GM19438 (cell line): ENCODE data around the gene MUC5AC.
"Not testable (repeated sequence)": the region's sequence is repeated elsewhere in the genome, so short reads cannot be mapped to it uniquely, and the experiment has no call there.

Experiments
- ATAC-seq: cut with Tn5 transposase; IDR thresholded peaks from one replicate; pipeline ENCODE4 v1.9.1; 2021; ENCODE audit warnings: low read depth; ENCODE audit not compliant: unreplicated experiment

MUC5AC gene, protein sequence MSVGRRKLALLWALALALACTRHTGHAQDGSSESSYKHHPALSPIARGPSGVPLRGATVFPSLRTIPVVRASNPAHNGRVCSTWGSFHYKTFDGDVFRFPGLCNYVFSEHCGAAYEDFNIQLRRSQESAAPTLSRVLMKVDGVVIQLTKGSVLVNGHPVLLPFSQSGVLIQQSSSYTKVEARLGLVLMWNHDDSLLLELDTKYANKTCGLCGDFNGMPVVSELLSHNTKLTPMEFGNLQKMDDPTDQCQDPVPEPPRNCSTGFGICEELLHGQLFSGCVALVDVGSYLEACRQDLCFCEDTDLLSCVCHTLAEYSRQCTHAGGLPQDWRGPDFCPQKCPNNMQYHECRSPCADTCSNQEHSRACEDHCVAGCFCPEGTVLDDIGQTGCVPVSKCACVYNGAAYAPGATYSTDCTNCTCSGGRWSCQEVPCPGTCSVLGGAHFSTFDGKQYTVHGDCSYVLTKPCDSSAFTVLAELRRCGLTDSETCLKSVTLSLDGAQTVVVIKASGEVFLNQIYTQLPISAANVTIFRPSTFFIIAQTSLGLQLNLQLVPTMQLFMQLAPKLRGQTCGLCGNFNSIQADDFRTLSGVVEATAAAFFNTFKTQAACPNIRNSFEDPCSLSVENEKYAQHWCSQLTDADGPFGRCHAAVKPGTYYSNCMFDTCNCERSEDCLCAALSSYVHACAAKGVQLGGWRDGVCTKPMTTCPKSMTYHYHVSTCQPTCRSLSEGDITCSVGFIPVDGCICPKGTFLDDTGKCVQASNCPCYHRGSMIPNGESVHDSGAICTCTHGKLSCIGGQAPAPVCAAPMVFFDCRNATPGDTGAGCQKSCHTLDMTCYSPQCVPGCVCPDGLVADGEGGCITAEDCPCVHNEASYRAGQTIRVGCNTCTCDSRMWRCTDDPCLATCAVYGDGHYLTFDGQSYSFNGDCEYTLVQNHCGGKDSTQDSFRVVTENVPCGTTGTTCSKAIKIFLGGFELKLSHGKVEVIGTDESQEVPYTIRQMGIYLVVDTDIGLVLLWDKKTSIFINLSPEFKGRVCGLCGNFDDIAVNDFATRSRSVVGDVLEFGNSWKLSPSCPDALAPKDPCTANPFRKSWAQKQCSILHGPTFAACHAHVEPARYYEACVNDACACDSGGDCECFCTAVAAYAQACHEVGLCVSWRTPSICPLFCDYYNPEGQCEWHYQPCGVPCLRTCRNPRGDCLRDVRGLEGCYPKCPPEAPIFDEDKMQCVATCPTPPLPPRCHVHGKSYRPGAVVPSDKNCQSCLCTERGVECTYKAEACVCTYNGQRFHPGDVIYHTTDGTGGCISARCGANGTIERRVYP (N-terminal part only)

DNA sequence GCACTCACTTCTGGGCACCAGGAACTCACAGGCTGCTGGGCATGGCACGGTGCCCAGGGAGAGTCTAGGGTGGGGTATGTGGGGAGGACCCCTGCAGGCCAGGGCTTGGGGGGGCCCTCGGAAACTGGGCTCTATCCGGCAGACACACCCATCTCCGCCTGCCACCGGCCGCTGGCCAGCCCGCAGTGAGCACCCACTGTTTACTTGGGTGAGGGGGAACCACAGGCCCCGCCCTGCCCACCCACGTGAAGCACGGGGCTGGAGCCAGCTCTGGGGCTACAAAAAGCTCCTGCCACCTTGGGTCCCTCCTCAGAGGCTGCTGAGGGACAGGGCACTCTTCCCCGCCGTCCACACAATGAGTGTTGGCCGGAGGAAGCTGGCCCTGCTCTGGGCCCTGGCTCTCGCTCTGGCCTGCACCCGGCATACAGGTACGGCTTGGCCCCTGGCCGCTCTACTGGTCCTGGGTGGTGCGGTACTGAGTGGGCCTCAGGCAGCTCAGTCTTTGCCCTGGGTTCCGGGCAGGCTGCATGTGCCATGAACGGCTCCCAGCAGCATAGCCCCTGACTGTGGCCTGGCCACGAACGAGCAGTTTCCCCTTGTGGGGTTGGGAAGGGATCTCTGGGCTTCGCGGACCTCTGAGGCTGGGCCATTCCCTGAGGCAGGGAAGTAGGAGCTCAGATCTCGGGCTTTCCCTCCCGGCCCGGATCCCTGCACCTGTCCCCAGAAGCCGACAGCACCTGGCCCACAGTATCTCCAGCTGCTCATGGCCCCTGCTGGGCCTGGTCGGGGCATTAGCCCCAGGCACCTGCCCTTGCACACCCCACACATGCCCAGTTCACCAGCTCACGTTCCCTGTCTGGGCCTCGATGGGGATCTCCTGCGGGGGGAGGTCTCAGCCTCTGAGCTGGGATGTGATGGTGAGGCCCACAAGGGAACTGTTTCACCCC lies at the start of gene MUC5AC:
MUC5AC (plus strand) TSS at position 309 of the 947 bp plus-strand sequence; CDS start at position 356, 47 bp downstream.
- ATAC-seq: no peak

DNA sequence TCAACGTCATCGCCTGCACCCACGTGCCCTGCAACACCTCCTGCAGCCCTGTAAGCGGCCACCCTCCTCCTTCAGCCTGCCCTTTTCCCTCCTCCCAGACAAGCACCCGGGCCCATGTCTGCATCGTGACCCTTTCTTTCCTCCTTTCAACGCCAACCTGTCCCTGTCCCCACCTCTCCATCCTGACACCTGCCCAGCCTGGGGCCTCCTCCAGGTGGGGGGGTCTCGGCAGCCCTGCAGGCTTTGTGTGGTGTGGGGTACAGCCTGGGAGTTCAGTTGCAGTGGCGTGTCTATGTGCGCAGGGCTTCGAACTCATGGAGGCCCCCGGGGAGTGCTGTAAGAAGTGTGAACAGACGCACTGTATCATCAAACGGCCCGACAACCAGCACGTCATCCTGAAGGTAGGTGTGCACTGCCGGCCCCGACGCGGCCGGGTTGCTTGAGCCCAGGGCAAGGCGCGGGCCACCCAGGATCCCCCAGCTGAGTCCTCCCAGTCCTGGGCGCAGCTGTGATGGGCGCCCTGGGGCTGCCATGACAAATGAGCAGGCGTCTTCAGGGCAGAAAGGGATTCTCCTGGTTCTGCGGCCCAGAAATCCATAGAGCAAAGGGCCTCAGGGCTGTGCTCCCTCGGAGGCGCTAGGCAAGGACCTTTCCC lies 49.4 kb upstream of the MUC5AC start:
- no peak for ATAC-seq

- ATAC-seq: no peak
Observed at GRCh38 chr11:1109101-1109917, 48.4 kb upstream of the MUC5AC start.

GRCh38 chr11:1109918-1110705 lies 47.6 kb upstream of the MUC5AC start:
- no peak for ATAC-seq

DNA sequence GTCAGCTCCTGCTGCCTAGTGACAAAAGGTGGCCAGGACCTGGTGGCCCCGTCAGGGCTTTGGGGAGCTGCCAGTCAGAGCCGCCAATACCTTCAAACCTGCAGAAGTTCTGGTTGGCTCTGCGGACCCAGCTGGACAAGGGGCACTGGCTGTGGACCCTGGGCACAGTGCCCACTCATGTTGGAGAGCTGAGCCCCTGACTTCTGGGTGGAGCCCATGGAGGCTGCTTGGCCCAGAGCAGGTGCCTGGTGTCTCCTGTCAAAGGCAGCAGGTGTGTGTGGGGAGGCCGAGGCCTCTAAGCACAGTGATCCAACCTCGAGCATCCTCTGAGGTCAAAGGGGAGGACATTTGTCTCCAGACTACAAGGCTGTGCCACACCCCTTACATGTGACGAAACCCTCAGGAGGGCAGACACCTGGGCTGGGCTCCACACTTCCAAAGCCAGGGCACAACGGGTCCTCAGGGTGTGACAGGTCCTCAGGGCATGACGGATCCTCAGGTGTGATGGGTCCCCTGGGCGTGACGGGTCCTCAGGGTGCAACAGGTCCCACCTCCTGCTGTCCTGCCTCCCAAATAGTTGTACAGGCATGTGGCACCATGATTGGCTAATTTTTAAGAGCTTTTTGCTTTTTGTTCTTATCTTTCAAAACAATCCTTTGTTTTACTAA lies 46.1 kb upstream of the MUC5AC start:
- no peak for ATAC-seq

- ATAC-seq: no peak
Observed at GRCh38 chr11:1112351-1113191, 45.2 kb upstream of the MUC5AC start.

DNA sequence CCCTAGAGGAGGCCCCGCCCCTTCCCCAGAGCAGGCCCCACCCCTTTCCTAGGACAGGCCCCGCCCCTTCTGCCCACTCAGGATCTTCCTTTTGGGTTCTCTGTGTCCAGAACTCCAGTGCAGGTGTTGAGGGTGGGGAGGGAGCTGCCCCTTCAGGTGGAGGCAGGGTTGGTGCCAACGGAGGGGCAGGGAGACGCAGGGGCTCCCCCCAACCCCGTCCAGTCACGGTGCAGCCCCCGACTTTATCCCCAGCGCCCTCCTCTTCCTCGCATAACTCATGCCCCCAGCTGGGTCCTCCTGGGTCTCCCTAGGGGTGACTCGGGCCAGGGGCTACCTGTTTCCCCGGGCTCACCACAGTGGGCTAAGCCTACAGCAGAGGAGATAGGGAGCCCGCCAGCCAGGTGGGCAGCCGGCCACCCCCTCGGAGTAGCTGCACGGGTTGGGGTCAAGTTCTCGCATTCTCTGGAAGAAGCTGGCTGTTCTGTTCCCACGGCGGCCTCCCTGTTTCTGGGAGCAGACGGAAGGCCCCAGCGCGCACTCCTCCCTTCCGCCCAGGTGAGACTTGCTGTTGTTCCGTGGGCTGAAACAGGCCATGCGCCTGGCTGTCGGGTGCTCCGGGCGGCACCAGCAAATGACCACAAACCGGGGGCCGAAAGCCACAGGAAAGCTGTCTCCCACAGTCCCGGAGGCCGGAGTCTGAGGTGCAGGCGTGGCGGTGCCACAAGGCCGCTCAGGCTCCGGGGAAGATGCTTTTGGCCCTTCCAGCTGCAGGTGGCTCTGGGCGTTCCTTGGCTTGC lies 44.1 kb upstream of the MUC5AC start:
- ATAC-seq: no peak

DNA sequence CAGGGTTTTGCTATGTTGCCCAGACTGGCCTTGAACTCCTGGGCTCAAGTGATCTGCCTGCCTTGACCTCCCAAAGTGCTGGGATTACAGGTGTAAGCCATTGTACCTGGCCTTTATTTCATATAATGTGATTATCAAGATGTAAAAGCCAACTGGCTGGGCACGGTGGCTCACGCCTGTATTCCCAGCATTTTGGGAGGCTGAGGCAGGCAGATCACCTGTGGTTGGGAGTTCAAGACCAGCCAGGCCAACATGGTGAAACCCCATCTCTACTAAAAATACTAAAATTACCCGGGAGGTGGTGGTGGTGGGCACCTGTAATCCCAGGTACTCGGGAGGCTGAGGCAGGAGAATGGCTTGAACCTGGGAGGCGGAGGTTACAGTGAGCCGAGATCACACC lies 42.5 kb upstream of the MUC5AC start:
- not testable (repeated sequence) for ATAC-seq

- no peak for ATAC-seq
Observed at GRCh38 chr11:1116104-1116503, 41.6 kb upstream of the MUC5AC start.

DNA sequence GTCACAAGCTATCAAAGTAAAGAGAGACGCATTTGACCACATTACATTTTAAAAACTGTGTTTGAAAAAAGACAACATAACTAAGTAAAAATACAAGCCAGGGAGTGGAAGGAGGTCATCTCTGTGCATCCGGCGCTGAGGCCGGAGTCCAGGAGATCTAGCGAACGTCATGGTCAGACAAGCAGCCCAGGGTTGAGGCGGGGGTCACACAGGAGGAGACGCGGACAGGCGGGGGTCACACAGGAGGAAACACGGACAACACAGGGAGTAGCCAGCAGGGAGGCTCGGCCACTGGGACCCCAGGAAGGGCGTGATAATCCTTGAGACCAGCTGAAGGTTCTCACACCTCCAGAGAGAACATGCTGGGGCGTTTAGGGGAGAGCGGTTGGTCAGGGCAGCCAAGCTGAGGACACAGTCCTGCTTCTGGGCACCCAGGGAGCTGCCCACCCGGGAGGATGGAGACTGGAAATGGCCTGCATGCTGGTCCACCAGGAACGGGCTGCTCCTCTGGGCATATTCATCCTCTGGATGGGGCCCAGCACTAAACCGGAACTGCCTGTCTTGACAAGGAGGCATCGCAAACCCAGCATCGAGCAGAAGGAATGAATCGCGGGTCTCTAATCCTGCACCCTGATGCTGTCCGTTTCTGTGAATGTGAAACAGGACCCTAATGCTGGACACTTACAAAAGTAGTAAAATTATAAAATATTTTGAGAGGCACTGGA lies 40.9 kb upstream of the MUC5AC start:
- no peak for ATAC-seq

DNA sequence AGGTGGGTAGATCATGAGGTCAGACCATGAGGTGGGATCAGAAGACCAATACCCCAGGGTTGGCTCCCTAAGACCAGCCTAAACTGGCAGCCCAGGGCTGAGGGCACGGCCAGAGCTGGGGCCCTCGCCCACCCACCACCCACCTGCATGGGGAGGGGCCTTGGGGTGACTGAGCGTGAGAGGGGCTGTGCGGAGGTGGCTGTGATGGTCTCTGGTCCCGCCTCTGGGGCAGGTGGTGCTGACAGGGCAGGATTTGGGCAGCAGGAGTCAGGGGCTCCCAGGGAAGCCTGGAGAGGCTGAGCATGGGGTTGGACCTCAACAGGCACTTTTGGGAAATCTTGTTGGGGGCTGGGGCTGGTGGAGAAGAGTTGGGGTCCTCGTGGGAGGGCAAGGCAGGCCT lies 39.8 kb upstream of the MUC5AC start:
- no peak for ATAC-seq

DNA sequence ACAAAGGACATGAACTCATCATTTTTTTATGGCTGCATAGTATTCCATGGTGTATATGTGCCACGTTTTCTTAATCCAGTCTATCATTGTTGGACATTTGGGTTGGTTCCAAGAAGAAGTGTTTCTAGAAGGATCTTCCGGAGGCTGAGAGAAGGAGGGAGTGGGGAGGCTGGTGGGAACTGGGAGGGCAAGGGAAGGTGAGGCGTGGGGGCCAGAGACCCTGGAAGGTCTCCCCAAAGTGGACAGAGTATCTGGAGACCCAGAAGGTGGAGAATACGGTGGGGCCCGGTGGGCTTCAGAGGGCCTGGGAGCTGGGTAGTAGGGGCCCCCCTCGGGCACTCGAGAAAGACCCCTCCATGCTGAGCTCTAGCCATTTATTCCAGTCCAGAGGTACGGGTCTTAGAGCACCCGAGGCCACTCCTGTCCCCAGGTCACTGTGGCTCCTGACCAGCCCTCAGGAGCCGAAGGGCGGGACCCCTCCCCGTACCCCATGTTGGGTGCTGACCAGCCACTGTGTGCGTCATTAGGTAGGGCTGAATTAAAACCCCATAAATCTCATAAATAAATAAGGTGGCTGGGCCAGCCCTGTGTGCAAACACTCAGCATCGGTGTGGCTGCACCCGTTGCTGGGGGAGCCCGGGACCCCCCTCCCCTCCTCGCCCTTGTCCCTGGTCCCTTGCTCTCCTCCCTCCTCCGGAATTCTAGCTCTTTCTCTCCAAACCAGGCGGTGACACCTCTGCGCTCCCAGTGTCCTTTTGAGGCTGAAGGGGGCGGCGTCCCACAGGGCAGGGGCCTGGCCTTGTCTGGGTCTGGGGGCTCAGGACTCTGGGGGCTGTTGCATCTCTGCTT lies 38.8 kb upstream of the MUC5AC start:
- no peak for ATAC-seq

DNA sequence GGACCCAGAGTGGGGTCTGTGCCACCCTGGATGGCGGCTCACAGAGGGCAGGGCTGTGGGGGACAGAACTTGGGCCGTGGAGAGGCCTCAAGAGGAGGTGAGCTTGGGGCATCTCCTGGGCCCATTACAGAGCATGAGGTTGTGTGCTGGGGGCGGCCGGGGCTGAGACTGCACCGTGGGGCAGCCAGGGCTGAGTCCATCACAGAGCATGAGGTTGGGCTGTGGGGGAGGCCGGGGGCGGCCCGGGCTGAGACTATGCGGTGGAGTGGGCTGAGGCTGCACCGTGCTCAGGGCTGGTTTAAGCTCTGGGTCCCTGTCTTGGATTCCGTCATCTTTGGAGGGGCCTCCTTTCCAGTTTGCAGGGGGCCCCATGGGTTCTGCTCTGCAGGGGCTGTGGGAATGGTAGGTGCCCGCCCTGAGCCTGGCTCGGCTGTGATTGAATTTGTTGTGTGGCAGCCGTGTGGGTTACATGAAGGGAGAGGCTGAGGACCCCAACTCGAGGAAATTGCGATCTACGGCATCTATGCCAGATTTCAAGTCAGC lies 38.1 kb upstream of the MUC5AC start:
- no peak for ATAC-seq
